Measurements from ENCODE around the gene DIAPH2.
A peak's percentile ranks its signal among the peaks of the same experiment; 100 is the strongest.

DIAPH2 gene

DNA sequence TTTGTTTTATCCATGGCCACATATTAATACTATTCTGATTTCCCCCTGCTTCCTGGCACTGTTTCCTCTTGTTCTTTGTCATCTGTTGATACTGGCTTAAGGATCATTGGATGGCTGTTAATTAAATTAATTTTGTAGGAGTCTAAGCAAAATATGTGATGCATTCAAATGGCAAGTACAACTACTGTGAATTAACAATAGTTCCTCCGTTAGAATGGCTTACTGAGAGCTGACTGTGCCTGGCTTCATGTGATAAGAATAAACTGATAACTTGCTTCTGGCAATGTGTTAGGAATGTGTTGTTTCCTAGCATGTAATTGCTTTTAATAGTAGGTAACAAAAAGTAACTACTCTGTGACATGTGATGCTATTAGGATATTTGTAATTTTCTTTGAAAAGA lies 297.5 kb downstream of the DIAPH2 start:
- no peak for DNase-seq

DNA sequence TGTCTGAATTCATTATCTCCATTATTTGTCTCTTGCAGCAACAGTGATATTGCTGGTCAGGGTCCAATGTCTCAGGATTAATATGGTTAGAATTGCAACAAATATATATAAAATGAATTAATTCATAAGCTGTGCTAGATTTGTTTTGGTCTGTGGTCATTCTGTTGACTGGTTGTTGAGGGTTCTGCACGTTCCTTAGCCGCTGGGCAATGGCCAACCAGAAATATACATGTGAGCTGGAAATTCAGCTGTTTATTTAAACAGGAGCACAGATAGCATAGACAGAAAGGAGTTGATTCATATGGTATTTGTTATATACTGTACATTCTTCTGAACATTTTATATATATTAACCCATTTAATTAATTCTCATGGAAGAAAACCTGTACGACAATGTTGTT lies 299.9 kb downstream of the DIAPH2 start:
- DNase-seq = no peak

DNA sequence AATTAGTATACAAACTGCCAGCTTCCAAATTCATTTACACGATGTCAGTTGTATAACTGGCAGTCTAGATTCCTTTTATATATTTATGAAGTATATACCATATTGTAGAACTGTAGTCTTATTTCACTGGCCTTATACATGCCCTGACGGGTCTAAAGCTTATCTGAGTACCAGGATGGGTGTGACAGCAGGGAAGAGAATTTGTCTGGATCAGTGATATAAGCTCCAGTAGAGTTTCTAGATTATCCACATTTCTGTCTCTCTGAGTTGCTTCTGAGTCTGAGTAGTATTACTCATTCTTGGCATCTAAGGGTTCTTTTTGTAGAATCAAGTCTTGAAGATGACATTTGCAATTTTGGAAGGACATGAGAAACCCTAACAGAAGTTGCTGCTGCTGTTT lies 300.4 kb downstream of the DIAPH2 start:
- DNase-seq = no peak

DNA sequence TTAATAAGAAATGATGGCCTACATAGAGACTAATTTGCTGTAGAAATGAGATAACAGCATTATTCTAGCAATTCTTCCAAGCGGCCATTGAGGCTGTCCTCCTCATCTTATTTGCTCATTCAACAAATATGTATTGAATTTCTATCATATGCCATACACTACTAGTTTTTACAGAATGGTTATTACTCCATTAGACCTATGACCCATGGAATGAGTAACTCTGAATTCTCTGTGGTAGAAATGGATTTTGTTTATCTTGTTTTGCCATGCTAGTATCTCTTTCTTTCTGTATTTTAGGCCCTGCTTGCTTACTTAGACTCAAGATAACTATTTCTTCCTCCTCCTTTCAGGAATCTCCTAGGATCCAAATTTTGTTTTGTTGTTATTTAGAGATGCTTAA lies 302.6 kb downstream of the DIAPH2 start:
- no peak for DNase-seq

DNA sequence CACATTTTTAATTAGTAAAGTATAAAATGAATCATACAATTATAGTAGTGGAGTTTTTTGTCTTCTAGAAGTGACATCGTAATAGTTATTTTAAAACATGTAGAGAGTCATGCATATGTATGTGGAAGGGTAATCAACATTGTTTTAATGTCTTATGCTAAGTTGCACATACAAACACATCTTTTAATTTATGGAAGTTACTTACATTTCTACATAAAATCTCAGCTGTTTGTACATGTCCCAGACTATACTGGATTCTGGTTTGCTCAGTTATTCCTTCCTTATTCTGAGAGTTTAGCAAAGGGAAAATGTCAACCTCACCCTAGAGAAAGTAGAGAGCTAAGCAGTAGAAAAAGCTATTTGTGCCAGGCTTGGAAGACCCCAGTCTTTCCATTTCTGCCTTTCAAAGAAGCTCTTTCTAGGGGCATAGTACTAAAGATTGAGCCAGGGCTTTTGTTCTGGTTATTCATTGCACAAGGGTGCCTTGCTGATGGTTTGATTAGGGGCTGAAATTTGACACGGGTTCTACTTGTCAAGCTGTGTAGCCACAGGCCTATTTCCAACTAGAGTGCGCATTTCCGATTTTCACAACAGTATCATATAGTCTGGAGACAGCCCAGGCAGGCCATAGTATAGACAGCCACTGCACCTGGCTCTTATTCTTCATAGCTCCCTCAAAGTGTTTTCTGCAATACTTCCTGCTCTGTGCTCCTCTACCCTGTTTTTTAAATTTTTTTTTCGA lies 305.4 kb downstream of the DIAPH2 start:
- DNase-seq = no peak

DNA sequence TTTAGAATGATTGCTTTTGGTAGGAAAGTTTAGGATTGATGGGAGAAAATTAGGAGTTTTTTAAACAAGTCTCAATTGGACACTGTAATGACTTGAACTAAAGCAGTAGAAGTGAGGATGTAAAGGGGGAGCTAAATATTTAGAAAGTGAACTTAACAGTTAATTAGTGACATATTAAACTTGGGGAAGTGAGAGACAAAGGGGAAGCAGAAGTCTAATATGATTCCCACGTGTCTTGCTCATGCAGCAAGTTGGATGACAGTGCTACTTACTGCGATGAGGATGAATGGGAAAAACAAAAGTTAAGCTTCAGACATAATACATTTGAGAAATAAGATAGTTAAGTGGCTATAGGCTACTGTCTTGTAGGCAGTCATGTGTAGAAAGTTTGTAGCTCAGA lies 309.5 kb downstream of the DIAPH2 start:
- no peak for DNase-seq

DNA sequence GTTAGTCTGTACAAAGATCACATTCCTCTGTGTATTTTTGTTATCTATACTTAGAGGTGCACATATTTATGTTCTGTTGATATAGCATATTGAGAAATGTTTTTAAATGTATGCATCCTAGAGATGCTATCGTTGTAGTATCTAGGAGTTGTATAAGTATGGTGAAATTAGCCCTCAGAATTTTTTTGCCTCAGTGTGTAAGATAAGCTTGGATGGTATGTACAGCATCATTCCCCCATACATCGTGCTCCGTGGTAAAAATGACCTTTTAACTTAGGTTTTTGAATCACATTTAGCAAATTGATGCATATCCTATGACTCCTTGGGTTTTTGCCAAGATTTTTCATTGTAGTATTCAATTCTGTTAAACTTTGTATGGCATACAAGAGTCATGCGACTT lies 312.6 kb downstream of the DIAPH2 start:
- DNase-seq = no peak

DNA sequence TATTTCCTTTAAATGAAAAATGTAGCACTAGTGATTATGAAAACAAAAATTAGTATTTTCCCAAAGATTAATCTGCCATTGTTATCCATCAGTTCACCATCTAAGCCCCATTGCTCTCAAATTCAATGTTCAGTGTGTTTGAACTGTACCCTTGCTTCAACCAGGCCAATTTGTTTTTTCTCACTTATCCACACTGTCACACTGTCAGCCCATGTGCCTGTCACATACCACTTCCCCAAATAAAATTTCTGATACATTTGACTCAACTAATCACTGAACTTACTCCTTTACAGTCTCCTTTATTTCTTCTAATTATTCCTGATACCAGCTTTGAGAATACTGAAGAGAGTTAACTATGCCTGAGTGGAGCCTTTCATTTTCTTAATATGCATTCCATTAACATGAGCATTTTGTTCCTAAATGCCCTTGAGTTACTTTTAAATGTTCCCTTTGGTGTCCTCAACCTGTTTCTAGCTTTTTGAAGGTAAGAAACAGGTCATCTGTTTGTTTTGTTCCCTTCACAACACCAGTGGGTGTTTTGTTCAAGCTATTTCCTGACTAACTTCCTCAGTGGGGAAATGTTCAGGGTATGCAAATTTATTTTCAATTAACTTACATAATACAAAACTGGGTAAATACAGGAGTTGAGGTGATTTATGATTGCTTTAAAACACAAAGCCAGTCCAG lies 316.2 kb downstream of the DIAPH2 start:
- no peak for DNase-seq

DNA sequence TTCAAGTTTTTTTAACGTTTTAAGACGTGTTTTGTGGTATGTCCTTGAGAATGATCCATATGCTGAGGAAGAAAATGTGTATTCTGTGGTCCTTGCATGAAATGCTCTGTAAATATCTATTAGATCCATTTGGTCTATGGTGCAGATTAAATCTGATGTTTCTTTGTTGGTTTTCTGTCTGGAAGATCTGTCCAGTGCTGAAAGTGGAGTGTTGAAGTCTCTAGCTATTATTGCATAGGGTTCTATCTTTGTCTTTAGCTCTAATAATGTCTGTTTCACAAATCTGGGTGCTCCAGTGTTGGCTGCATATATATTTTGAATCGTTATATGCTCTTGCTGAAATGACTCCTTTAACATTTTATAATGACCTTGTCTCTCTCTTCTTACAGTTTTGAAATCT lies 321.5 kb downstream of the DIAPH2 start:
- no peak for DNase-seq

DNA sequence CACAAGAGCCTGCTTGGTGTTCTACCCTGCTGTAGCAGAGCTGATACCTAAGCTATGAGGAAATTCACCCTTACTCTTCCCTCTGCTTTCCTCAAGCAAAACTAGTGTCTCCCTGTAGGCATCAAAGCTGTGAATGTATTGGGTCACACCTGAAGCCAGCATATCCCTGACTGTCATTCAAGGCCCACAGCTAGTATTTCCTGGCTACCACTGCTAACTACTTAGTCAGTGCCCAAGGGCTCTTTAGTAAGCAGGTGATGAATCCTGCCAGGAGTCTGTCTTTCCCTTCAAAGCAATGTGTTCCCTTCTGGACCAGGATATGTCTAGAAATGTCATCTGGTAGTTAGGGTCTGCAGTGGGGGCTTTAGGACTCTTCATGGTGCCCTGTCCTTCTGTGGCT lies 324.7 kb downstream of the DIAPH2 start:
- DNase-seq = no peak

DNA sequence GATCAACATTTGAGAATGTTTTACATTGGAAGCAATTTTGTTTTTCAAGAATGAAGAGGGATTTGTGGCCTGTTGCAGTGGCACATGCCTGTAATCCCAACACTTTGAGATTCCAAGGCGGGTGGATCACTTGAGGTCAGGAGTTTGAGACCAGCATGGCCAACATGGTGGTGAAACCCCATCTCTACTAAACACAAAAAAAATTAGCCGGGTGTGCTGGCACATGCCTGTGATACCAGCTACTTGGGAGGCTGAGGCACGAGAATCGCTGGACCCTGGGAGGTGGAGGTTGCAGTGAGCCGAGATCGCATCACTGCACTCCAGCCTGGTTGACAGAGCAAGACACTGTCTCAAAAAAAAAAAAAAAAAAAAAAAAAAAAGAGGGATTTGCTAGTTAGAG lies 326.9 kb downstream of the DIAPH2 start:
- DNase-seq = no peak

DNA sequence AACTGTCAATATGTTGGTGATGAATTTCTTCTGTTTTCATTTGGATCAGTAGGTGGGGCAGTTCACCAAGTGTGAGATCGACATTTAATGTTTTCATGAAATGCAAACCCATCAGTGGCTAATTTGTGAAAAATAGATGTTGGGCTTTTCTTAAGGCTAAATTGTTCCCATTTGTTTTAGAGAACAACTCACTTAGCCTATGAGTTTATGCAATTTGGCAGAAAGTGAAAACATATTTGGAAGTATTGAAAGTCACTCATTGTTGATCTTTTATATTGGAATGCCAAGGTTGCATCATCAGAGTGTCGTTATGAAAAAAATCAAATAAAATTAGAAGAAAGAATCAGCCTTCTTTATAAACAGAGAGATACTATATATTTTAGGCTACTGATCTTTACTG lies 331.5 kb downstream of the DIAPH2 start:
- no peak for DNase-seq

DNA sequence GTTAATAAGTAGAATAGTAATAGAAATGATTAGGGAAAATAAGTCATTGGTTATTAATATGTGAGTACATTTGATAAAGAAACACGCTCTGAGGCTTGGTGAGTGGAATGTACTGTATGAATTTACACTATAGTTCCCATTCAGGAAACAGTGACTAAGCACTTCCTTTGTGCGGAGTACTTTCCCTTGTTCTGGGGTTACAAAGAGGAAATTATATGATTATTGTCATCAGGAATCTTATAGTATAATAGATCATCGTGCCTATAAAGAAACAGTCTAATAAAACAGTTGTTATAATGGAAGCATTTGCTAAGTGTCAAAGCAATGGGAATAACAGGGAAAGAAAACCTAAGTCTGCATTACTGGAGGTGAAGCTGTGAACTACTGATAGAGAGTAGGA lies 337.0 kb downstream of the DIAPH2 start:
- DNase-seq = no peak

DNA sequence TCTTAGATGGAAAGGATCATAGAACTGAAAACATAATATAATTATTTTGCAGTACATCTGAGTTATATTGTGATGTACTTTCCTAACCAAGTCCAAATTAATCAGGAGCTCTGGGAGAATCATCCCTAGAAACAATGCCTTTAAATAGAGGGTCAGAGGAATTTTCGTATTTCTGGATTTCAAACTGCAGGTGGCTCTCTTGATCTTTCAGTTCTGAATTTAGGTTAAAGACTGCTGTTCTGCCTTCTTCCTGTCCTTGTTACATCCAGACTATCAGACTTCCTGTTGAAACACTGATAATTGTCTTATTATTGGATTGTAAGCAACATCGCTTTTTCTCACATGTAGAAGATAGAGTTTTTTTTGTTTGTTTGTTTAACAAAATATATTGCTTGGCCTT lies 341.8 kb downstream of the DIAPH2 start:
- no peak for DNase-seq

DNA sequence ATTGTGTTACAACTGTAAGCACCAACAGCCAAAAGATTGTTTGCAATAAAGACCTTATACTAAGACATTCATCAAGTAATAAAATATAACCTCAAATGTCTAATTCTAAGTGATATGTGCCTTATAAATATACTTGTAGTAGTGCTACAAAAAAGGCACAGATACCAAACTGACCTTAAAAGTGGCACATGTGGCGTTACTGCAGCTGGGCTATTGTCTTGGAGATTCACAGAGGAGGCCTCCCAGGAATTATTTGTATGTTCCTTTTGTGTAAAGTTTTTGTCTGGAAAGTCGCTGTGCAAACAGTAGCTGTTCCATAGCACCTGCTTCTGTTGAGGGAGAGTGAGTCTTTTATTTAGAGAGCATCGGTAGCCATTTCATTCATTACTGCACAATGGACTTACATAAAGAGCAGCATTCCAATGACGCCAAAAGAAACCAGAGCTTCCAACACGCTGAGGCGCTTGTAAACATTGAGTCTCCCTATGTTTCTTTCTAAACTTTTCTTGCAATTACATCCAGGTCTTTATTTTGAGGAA lies 342.8 kb downstream of the DIAPH2 start:
- peak; percentile 27 for DNase-seq

DNA sequence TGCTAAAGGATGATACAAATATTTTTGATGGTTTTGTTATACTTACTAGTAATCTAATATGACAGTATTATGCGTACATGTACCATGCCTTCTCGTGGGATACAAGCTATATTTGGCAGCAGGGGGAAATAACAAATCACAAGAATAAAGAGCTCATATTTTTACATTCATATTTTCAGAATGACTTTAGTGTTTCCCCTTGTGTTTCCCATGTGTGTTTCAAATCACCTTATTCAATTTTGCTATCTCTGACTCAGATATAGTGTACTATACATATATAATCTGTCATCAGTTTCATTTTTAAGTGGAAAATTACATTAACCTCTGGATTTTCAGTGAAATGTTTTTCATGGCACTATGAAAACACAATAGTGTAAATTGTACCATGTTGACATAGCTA lies 345.8 kb downstream of the DIAPH2 start:
- no peak for DNase-seq

DNA sequence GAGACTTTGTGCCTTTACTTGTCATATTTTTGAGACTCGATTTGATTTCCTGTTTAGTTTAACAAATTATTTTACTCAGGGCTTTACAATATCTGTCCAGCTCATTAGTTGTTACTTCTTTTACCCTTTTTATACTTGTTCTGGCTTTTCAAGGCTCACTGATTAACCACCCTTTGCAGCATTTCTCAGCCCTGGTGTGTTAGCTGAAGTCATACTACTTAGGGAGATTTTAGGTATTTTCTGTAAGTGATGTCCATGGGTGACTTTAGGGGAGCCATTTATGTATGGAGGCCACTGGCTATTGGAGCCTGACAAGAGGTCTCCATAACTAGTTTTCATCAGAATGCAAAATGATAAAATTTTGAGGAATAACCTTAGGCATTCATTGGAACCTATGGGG lies 346.3 kb downstream of the DIAPH2 start:
- DNase-seq = no peak

DNA sequence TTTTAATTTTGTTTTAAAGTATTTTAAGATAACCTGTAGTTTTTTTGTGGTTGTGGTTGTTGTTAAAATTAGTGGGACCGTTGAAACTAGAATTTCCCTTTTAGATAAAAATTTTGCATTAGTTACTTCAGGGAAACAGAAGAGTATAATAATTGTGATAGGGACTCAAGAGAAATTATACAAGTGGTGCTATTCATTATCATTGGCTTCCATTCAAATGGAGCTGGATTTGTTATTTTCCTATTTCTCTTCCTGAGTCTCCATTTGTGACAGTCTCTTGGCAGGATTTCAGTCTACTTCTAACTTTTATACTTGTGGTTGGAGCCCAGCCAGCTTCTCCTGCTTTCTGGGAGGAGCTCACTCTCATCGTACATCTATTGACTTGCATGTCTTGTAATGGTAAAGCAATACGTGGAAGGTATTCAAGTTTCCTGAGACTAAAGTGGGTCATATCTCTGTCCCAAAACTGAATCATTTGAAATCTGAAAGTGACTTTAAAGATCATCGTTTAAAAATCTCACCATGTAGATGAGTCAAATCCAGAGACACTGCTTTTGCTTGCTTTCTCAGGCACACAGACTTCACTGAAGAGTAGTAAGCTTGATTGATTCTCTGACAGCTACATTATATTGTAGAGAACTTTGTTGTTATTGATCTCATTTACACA lies 354.9 kb downstream of the DIAPH2 start:
- no peak for DNase-seq

DNA sequence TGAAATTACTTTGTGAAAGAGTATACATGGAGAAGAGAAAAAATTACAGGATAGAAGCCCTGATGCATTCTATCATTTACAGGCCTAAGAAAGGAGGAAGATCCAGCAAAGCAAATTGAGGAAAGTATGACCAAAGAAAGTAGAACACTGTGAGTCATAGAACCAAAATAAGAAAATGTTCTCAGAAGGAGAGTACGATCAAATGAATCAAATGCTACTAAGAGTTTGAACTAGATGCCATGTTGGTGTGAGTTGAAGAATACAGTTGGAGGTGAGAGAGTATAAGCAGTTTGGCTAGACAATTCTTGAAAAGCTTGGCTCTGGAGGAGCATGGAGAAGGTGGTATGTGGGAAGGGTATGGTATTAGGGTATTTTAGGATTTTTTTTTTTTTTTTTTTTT lies 360.8 kb downstream of the DIAPH2 start:
- no peak for DNase-seq

DNA sequence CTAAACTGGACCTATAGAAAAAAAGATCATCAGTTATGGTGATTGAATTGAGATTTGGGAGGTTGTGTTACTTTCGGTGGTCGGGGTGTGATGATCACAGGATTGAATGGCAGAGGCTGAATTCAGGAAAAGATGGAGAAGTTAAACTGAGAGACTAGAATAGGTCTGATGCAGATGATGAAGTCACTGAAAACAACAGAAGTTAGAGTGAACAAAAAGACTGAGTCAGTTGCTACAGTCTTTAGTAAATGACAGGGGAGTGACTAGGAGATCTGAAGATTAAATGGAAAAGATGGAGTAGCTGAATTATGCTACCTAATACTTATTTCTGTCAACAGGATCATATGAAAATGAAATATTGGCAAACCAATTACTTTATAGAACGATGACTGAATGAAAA lies 362.2 kb downstream of the DIAPH2 start:
- DNase-seq = no peak

DNA sequence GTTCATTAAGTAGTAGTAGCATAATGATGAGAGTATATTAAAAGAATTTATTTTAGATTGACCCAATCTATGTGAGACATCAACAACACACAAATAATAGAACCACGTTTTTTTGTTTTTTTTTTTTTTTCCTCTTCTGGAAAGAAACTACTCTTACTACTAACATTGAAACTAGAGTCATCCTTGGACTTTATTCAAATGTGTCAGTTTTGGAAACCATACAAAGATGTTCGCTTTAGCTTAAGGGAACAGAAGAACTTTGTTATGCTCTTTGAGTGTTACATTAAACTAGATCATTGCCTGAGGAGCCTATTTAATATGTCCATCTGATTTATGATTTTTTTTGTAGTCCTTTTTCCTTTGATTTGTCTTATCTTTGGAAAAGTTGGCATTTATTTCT lies 365.8 kb downstream of the DIAPH2 start:
- no peak for DNase-seq

DNA sequence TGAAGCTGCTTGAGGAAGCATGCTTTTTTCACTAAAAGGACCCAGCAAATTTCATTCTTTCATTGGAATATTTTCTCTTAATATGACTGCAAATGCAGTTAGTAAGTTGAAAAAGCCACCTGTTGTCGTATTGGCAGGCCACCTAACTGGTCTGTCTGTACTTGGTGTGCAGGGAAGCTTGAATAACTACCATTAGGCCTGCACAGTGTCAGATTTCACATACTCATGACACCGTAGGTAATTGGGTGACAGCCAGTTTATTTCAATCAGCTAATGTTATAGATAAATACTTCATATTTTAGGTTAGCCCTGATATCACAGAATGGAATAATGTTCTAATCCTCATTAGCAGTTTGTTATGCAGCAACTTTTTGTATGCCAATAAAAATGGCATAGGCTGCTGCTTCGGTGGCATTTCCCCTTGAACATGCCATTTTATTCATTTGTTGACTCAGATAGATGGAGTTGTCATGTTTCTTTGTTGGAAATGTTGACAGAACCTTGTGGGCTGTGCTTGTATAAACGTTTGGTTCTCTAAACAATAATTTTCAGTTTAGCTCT lies 372.8 kb downstream of the DIAPH2 start:
- DNase-seq = no peak

DNA sequence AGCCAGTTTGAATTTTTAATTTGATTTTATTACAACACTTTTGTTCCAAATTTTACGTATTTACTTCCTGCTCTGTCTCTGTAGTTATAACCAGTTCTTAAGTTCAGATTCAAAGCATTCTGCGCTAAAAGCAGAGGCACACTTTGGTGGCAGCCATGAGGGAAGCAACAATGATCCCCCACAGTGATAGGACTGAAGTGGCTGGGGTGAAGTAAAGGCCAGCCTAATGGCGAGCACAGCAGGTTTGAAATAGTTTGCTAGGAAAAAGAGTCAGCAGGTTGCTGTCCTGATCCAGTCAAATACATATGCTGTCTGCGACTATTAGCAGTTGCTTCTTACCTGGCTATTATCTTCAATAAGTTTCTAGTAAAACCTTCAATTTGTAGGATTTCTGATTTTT lies 375.4 kb downstream of the DIAPH2 start:
- DNase-seq = no peak

DNA sequence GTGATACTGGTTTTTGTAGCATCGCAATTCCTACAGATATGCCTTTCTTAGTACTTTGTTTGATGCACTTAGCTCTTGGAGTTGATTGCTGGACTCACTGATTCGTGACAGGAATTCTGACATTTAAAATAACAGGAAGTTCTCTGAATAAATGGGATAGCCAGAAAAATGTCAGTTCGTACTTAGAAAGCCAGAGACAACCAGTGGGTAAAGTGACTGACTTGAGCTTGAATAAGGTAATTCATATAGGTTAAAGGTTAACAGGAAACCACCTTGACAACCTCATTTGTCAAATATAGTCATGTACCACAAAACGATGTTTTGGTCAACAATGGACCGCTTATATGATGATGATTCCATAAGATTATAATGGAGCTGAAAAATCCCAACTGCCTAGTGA lies 380.4 kb downstream of the DIAPH2 start:
- no peak for DNase-seq
